HepG2 (cell line): ENCODE data around the gene DHRS7. TPM values are rescaled to one million over a fixed set of nuclear protein-coding genes. Genes with fewer than 3 reads are reported as not detected.

ENCODE experiments used
- ATAC-seq: fragments of 200-7000 bp; cut with Tn5 transposase; 3 replicates; pipeline ENCODE4 v1.9.1; 2020; ENCODE audit warnings: mild to moderate bottlenecking, moderate library complexity
- Bru-seq: library from RNA; stranded (reverse); fragments of 400-500 nt; gene quantifications from one replicate; lab custom pipeline; 2021; lab: Mats Ljungman, UMichigan
- BruChase-seq, 2 experiments: library from RNA; stranded (reverse); fragments of 400-500 nt; gene quantifications; one replicate each; lab custom pipeline; 2021; lab: Mats Ljungman, UMichigan
- BruUV-seq: library from RNA; stranded (reverse); fragments of 400-500 nt; replicated peaks from 2 replicates; lab custom pipeline; 2021; lab: Mats Ljungman, UMichigan
- CTCF ChIA-PET: fragments of 300-600 bp; formaldehyde crosslinking; extraction: SDS; loops from one replicate; lab custom pipeline; 2021; ENCODE audit warnings: low total read pairs, inconsistent platforms, low intra/inter-chr PET ratio; lab: Yijun Ruan, JAX
- POLR2A ChIA-PET: fragments of 350-600 bp; sonication (Branson Sonifier 250); formaldehyde crosslinking; loops from one replicate; lab custom pipeline; 2020; ENCODE audit warnings: antibody characterized with exemption, inconsistent platforms; lab: Yijun Ruan, JAX
- DNase-seq: peaks from one replicate; pipeline ENCODE4 v3.0.0-alpha.2; 2015; ENCODE audit warnings: low spot score
- FAIRE-seq: peaks from 3 replicates; lab custom pipeline; 2011; peaks lifted over from hg19 to GRCh38; lab: Jason Lieb, UNC
- H2AFZ ChIP-seq: one replicate; pipeline ENCODE4 v1.6.1; 2011; ENCODE audit warnings: low read length, inconsistent platforms
- H3K27ac ChIP-seq: fragments of 300-600 bp; 3 replicates; pipeline ENCODE4 v1.8.0; 2011; ENCODE audit warnings: mixed run types, mild to moderate bottlenecking, mixed read lengths, low read length, inconsistent platforms; ENCODE audit not compliant: insufficient read depth; ENCODE audit errors: extremely low read length
- H3K27me3 ChIP-seq, 2 experiments: fragments of 200-600 bp in 1 of 2; 2 replicates in 1 of 2; 3 replicates in 1 of 2; pipeline versions ENCODE4 v1.6.0 to v1.8.0; 2011; ENCODE audit warnings: low read length in 2 of 2, mild to moderate bottlenecking in 2 of 2, moderate library complexity in 2 of 2, inconsistent platforms in 1 of 2; ENCODE audit not compliant: insufficient read depth in 2 of 2, control insufficient read depth in 1 of 2
- H3K36me3 ChIP-seq, 2 experiments: fragments of 200-600 bp in 1 of 2; replicated peaks in 1 of 2; 2 replicates in 1 of 2; 3 replicates in 1 of 2; pipeline versions ENCODE4 v1.5.1 to v1.8.0; 2011; ENCODE audit warnings: low read length in 2 of 2, inconsistent platforms in 1 of 2; ENCODE audit not compliant: insufficient read depth in 2 of 2, control insufficient read depth in 1 of 2
- H3K4me1 ChIP-seq: 2 replicates; pipeline ENCODE4 v1.5.1; 2012; ENCODE audit warnings: low read length, inconsistent platforms; ENCODE audit not compliant: insufficient read depth
- H3K4me2 ChIP-seq: 2 replicates; pipeline ENCODE4 v1.6.0; 2011; ENCODE audit warnings: low read depth, low read length, inconsistent platforms
- H3K4me3 ChIP-seq, 3 experiments: fragments of 200-600 bp in 1 of 3; sonication (generic), shearing (Covaris generic) in 1 of 3; replicated peaks in 1 of 3; 2 replicates each; pipeline ENCODE4 v1.5.1; 2011 to 2016; ENCODE audit warnings: low read length in 3 of 3, inconsistent platforms in 2 of 3, low read depth in 2 of 3, mild to moderate bottlenecking in 2 of 3, control low read depth in 1 of 3, mixed read lengths in 1 of 3; ENCODE audit not compliant: insufficient read depth in 1 of 3
- H3K79me2 ChIP-seq: one replicate; pipeline ENCODE4 v1.6.1; 2011; ENCODE audit warnings: low read length, inconsistent platforms; ENCODE audit not compliant: insufficient read depth
- H3K9ac ChIP-seq: 2 replicates; pipeline ENCODE4 v1.6.0; 2011; ENCODE audit warnings: mild to moderate bottlenecking, low read depth, low read length, inconsistent platforms; ENCODE audit not compliant: insufficient read depth
- H3K9me3 ChIP-seq: 2 replicates; pipeline ENCODE4 v1.5.1; 2012; ENCODE audit warnings: mild to moderate bottlenecking, low read length
- H4K20me1 ChIP-seq: 2 replicates; pipeline ENCODE4 v1.6.0; 2011; ENCODE audit warnings: inconsistent platforms, mild to moderate bottlenecking, low read length, moderate library complexity; ENCODE audit not compliant: insufficient read depth
- ETV6 ChIP-seq: sonication (generic); formaldehyde crosslinking; conservative IDR thresholded peaks from 2 replicates; pipeline ENCODE4 v1.4.0; 2020; ENCODE audit warnings: missing genetic modification reagents
- KDM5A ChIP-seq: fragments of 200-600 bp; sonication (generic); IDR thresholded peaks from 2 replicates; pipeline ENCODE4 v1.7.0; 2018; ENCODE audit warnings: antibody characterized with exemption, mild to moderate bottlenecking, low read length, borderline replicate concordance
- KDM5B ChIP-seq: sonication (generic); formaldehyde crosslinking; IDR thresholded peaks from 2 replicates; pipeline ENCODE4 v1.4.0; 2020; ENCODE audit warnings: missing genetic modification reagents, mild to moderate bottlenecking, borderline replicate concordance
- MZF1 ChIP-seq: sonication (generic); formaldehyde crosslinking; IDR thresholded peaks from 2 replicates; pipeline ENCODE4 v1.8.1; 2023; ENCODE audit warnings: mild to moderate bottlenecking, missing genetic modification reagents, borderline replicate concordance
- TSC22D2 ChIP-seq: sonication (generic); formaldehyde crosslinking; IDR thresholded peaks from 2 replicates; pipeline ENCODE4 v1.5.1; 2020; ENCODE audit warnings: missing genetic modification reagents, mild to moderate bottlenecking, borderline replicate concordance
- ZNF10 ChIP-seq: sonication (generic); formaldehyde crosslinking; IDR thresholded peaks from 2 replicates; pipeline ENCODE4 v1.4.0; 2020; ENCODE audit warnings: mild to moderate bottlenecking, low read depth, missing genetic modification reagents, borderline replicate concordance
- ZNF12 ChIP-seq: sonication (generic); formaldehyde crosslinking; IDR thresholded peaks from 2 replicates; pipeline ENCODE4 v1.5.0; 2020; ENCODE audit warnings: missing genetic modification reagents
- ZSCAN12 ChIP-seq: sonication (generic); formaldehyde crosslinking; IDR thresholded peaks from 2 replicates; pipeline ENCODE4 v1.9.0; 2021; ENCODE audit warnings: mild to moderate bottlenecking, missing genetic modification reagents
- WGBS: methylation state at CpG from one replicate; pipeline ENCODE4 v1.1.6; 2017; ENCODE audit warnings: low lambda C conversion rate; 5-methylcytosine and 5-hydroxymethylcytosine counted together
- in situ Hi-C: cut with HindIII; loops from 2 replicates; pipeline ENCODE4 v1.10.0; 2017; ENCODE audit warnings: low pct_unique_long_range_greater_than_20kb; ENCODE audit not compliant: extremely low pct_ligation_motif_present
- intact Hi-C: fragments of 100-400 bp; cut with micrococcal nuclease; formaldehyde crosslinking; loops from one replicate; pipeline ENCODE4 v1.10.0; 2022; ENCODE audit not compliant: unreplicated experiment
- long read RNA-seq, 2 experiments: library from RNA in 1 of 2; library from polyadenylated mRNA in 1 of 2; stranded (forward) in 1 of 2; unstranded in 1 of 2; transcript quantifications; one replicate each; pipeline ENCODE4 v2.0.0, GENCODE V29; 2019 to 2022
- polyA minus RNA-seq, 3 experiments: library from RNA; depleted of rRNA, polyadenylated mRNA; stranded (reverse); fragments of >200 nt; gene quantifications; 2 replicates each; pipeline ENCODE4 v1.2.3, GENCODE V29; 2011; ENCODE audit warnings: low replicate concordance in 1 of 3
- polyA plus RNA-seq, 8 experiments: library from polyadenylated mRNA; depleted of rRNA in 3 of 8; stranded (reverse) in 7 of 8; unstranded in 1 of 8; fragments of >200 nt; fragmentation: Illumina TruSeq in 4 of 8; extraction: Trizol in 4 of 8; gene quantifications; 2 replicates each; pipeline versions ENCODE4 v1.2.1 to v1.2.3, GENCODE V29; 2011 to 2016; ENCODE audit warnings: low read depth in 4 of 8, missing spikeins in 1 of 8, mixed read lengths in 1 of 8; ENCODE audit not compliant: insufficient read depth in 1 of 8
- total RNA-seq, 5 experiments: library from RNA; depleted of rRNA; stranded (reverse); fragments of >200 nt; fragmentation: Illumina TruSeq; extraction: Trizol; gene quantifications; 2 replicates each; pipeline ENCODE4 v1.2.3, GENCODE V29; 2016; ENCODE audit warnings: low read depth in 1 of 5
- TF ChIP-seq, protein P1 (sequence below), 2 experiments: sonication (generic) in 1 of 2; formaldehyde crosslinking in 1 of 2; IDR thresholded peaks; 2 replicates each; pipeline versions ENCODE4 v1.4.0 to v1.6.1; 2016 to 2020; ENCODE audit warnings: borderline replicate concordance in 1 of 2, low read depth in 1 of 2, mild to moderate bottlenecking in 1 of 2, missing genetic modification reagents in 1 of 2

Gene DHRS7, protein sequence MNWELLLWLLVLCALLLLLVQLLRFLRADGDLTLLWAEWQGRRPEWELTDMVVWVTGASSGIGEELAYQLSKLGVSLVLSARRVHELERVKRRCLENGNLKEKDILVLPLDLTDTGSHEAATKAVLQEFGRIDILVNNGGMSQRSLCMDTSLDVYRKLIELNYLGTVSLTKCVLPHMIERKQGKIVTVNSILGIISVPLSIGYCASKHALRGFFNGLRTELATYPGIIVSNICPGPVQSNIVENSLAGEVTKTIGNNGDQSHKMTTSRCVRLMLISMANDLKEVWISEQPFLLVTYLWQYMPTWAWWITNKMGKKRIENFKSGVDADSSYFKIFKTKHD
- total RNA-seq (2016; rRNA removed; fragmentation: Illumina TruSeq; extraction: Trizol): 25.2 and 44.4 TPM in 2 replicates
- 7.9 and 8.6 TPM in 2 replicates for total RNA-seq (2016; cell fraction: cytosol; rRNA removed; fragmentation: Illumina TruSeq; extraction: Trizol; ENCODE audit: low read depth)
- 26.3 and 40.3 TPM in 2 replicates for total RNA-seq (2016; cell fraction: insoluble cytoplasmic fraction; rRNA removed; fragmentation: Illumina TruSeq; extraction: Trizol)
- 9.4 and 10.7 TPM in 2 replicates for total RNA-seq (2016; cell fraction: membrane; rRNA removed; fragmentation: Illumina TruSeq; extraction: Trizol)
- 30.8 and 35.0 TPM in 2 replicates for total RNA-seq (2016; cell fraction: nucleus; rRNA removed; fragmentation: Illumina TruSeq; extraction: Trizol)
- 17.0 and 20.8 TPM in 2 replicates for polyA plus RNA-seq (2011; rRNA removed)
- 19.3 and 24.1 TPM in 2 replicates for polyA plus RNA-seq (2011; cell fraction: cytosol; rRNA removed)
- polyA plus RNA-seq (2011; cell fraction: nucleus; rRNA removed): 9.2 and 12.0 TPM in 2 replicates
- 23.8 and 32.5 TPM in 2 replicates for polyA plus RNA-seq (2012)
- 6.4 and 6.9 TPM in 2 replicates for polyA plus RNA-seq (2016; cell fraction: cytosol; fragmentation: Illumina TruSeq; extraction: Trizol; ENCODE audit: low read depth)
- 21.8 and 23.9 TPM in 2 replicates for polyA plus RNA-seq (2016; cell fraction: insoluble cytoplasmic fraction; fragmentation: Illumina TruSeq; extraction: Trizol; ENCODE audit: low read depth)
- polyA plus RNA-seq (2016; cell fraction: membrane; fragmentation: Illumina TruSeq; extraction: Trizol; ENCODE audit: low read depth): 8.3 and 8.6 TPM in 2 replicates
- 38.7 and 45.9 TPM in 2 replicates for polyA plus RNA-seq (2016; cell fraction: nucleus; fragmentation: Illumina TruSeq; extraction: Trizol; ENCODE audit: insufficient read depth, low read depth)
- 9.0 and 23.9 TPM in 2 replicates for polyA minus RNA-seq (2011; rRNA and poly(A)+ RNA removed; ENCODE audit: low replicate concordance)
- polyA minus RNA-seq (2011; cell fraction: cytosol; rRNA and poly(A)+ RNA removed): 15.3 and 15.4 TPM in 2 replicates
- 11.6 and 15.4 TPM in 2 replicates for polyA minus RNA-seq (2011; cell fraction: nucleus; rRNA and poly(A)+ RNA removed)
- Bru-seq, nascent RNA: percentile 58 among the genes with signal in this experiment
- BruChase-seq, experiment 1, labeled RNA remaining after a 6-hour chase: percentile 60 among the genes with signal in this experiment
- percentile 46 among the genes with signal in this experiment for BruChase-seq, experiment 2, labeled RNA remaining after a 2-hour chase
- long read RNA-seq, experiment 1, transcript DHRS7-206 (2 exons, 563 nt): minor isoform, 5 of 107 reads
- long read RNA-seq, experiment 1, transcript DHRS7-209 (7 exons, 1,322 nt): major isoform, 92 of 107 reads
- long read RNA-seq, experiment 1, partial matches to known transcripts: 2 of 107 reads
- long read RNA-seq, experiment 1, other reads (novel, unspliced or antisense): 4 of 107 reads
- long read RNA-seq, experiment 2, transcript DHRS7-209 (7 exons, 1,322 nt): major isoform, 49 of 67 reads
- long read RNA-seq, experiment 2, partial matches to known transcripts: 6 of 67 reads
- long read RNA-seq, experiment 2, other reads (novel, unspliced or antisense): 8 of 67 reads

DNA sequence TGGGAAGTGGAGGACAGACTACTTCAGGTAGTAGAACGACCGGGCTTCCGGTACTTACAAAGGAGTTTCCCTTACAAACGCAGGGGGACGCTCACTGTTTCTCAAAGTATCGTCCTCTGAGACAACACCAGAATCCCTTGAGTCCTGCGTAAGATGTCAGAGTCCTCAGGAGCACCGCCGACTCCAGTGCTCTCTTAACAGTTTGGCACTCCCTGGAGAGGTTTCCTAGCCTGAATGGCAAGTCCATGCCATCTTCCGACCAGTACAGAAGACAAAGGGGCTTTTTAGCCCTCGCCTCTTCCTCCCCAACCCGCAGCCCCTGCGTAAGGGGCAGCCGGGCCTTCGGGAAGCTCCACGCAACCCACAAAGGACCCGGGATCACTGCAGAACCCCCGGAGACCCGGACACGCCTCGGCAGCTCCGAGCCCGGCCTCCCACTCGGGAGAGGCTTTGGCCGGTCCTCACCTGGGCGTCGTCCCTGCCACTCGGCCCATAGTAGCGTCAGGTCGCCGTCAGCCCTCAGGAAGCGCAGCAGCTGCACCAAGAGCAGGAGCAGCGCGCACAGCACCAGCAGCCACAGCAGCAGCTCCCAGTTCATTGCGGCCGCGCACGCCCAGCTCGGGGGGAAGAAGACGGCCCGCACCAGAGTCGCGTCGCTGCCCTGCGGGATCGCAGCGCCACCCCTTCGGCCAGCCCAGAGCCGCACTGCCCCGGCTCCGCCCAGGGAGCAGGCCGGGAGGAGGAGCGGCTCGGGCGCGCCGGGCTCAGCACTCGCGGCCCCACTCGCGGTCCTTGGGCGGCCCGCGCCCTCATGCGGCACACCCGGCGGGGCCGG, at the start of gene DHRS7:
TSS of gene DHRS7 (minus strand) at position 687 of the 835 bp plus-strand sequence. CDS start at position 598, 89 bp downstream.
- Histone ChIP-seq H3K9ac (peak within 1 kb of the TSS; percentile 81), H3K4me1 (peaks cover 24% of the 10 kb centered on the region), H2AFZ (peak within 1 kb of the TSS; percentile 87), H3K36me3 (no peaks in the 10 kb centered on the region), H3K9me3 (no peaks in the 10 kb centered on the region), H4K20me1 (no peaks in the 10 kb centered on the region), H3K4me3 (peak within 1 kb of the TSS; percentile 79 to 93 (median 88)), H3K4me2 (peak within 1 kb of the TSS; percentile 92), H3K27ac (peak within 1 kb of the TSS; percentile 70), H3K27me3 (peaks cover 0 to 4% of the 10 kb centered on the region in 2 experiments; a peak in 1 of 5 replicates), H3K79me2 (no peaks in the 10 kb centered on the region)
- in situ Hi-C loops (no loop called here), intact Hi-C loops (loop anchor here (1.0 to 5.0 kb wide), 3 partner anchors 74 to 203 kb away; partner anchors contain the start of gene PCNX4)
- peak; percentile 21 for FAIRE-seq
- WGBS: 2% methylated on average over 11 of the region's 68 CpGs
- peak; percentile 62 for DNase-seq
- ChIA-PET POLR2A (interaction anchor here (1.6 to 2.0 kb wide), 3 partner anchors 73 to 200 kb away, joined by 4 to 11 read pairs (median 9); partner anchors contain the start of genes PCNX4 and PPM1A), CTCF (interaction anchor here (1.6 kb wide), 1 partner anchor 100 kb away, joined by 7 read pairs; no protein-coding TSS in a partner anchor)
- no TSS peak for BruUV-seq
- peak; percentile 99 for ATAC-seq
- TF ChIP-seq KDM5A: no peak
- peak; percentile 93; the same call in 1 of the 2 replicates for TF ChIP-seq KDM5B (CRISPR knock-in tag)
- no peak for TF ChIP-seq MZF1 (CRISPR knock-in tag)
- no peak for TF ChIP-seq ZSCAN12 (CRISPR knock-in tag)
- no peak for TF ChIP-seq TSC22D2 (CRISPR knock-in tag)
- TF ChIP-seq, protein P1, sequence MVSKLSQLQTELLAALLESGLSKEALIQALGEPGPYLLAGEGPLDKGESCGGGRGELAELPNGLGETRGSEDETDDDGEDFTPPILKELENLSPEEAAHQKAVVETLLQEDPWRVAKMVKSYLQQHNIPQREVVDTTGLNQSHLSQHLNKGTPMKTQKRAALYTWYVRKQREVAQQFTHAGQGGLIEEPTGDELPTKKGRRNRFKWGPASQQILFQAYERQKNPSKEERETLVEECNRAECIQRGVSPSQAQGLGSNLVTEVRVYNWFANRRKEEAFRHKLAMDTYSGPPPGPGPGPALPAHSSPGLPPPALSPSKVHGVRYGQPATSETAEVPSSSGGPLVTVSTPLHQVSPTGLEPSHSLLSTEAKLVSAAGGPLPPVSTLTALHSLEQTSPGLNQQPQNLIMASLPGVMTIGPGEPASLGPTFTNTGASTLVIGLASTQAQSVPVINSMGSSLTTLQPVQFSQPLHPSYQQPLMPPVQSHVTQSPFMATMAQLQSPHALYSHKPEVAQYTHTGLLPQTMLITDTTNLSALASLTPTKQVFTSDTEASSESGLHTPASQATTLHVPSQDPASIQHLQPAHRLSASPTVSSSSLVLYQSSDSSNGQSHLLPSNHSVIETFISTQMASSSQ (IDR thresholded peaks at IDR 0.05; ENCODE audit: low read depth): no peak
- TF ChIP-seq, protein P1 (CRISPR knock-in tag; IDR thresholded peaks at IDR 0.05; ENCODE audit: borderline replicate concordance): no peak; the same call in 1 of the 2 replicates
- peak; percentile 67 for TF ChIP-seq ETV6 (CRISPR knock-in tag)
- TF ChIP-seq ZNF12 (CRISPR knock-in tag): no peak; the same call in 1 of the 2 replicates
- TF ChIP-seq ZNF10: no peak
